GM12878 (cell line): ENCODE measurements around the gene LDB3.

Source experiments
- EP300 ChIP-seq, 2 experiments: fragments of 150-350 bp in 1 of 2; IDR thresholded peaks; 2 replicates each; pipeline ENCODE4 v1.6.1; 2011 to 2012; ENCODE audit warnings: low read depth in 2 of 2, low read length in 2 of 2, borderline replicate concordance in 1 of 2, improper control_type of control experiment in 1 of 2, inconsistent platforms in 1 of 2; ENCODE audit not compliant: control insufficient read depth in 1 of 2
- TCF7 ChIP-seq: IDR thresholded peaks from 2 replicates; pipeline ENCODE4 v1.6.1; 2014; ENCODE audit warnings: antibody characterized with exemption, borderline replicate concordance
- TF ChIP-seq, protein P1 (sequence below): IDR thresholded peaks from 2 replicates; pipeline ENCODE4 v1.6.1; 2012; ENCODE audit warnings: improper control_type of control experiment, low read depth, low read length; ENCODE audit not compliant: insufficient replicate concordance
- TF ChIP-seq, protein P2 (sequence below), 3 experiments: IDR thresholded peaks in 2 of 3; conservative IDR thresholded peaks in 1 of 3; 2 replicates each; pipeline ENCODE4 v1.5.1; 2011; ENCODE audit warnings: low read depth in 3 of 3, low read length in 3 of 3, mild to moderate bottlenecking in 3 of 3, control low read depth in 2 of 3, moderate library complexity in 2 of 3, inconsistent platforms in 1 of 3, mixed read lengths in 1 of 3; ENCODE audit not compliant: control insufficient read depth in 2 of 3, insufficient read depth in 1 of 3; ENCODE audit errors: extremely low read depth in 1 of 3

DNA sequence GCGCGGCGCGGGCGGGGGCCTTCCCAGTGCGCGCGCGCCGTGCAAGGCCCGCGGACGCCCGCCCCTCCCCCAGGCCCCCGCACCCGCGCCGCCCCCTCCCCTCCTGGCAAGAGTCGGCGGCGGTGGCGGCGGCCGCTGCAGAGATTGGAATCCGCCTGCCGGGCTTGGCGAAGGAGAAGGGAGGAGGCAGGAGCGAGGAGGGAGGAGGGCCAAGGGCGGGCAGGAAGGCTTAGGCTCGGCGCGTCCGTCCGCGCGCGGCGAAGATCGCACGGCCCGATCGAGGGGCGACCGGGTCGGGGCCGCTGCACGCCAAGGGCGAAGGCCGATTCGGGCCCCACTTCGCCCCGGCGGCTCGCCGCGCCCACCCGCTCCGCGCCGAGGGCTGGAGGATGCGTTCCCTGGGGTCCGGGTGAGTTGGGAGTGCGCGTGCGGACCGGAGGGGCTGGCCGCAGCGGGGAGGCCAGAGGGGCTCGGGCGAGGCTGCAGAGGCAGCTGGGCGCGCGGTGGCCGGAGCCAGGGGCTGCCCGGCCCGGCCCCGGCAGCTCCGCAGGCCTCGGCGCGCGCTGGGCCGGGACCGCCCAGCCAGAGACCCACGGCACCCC lies 88.3 kb downstream of the LDB3 start, which contains the start of gene BMPR1A:
- TF ChIP-seq, protein P1, sequence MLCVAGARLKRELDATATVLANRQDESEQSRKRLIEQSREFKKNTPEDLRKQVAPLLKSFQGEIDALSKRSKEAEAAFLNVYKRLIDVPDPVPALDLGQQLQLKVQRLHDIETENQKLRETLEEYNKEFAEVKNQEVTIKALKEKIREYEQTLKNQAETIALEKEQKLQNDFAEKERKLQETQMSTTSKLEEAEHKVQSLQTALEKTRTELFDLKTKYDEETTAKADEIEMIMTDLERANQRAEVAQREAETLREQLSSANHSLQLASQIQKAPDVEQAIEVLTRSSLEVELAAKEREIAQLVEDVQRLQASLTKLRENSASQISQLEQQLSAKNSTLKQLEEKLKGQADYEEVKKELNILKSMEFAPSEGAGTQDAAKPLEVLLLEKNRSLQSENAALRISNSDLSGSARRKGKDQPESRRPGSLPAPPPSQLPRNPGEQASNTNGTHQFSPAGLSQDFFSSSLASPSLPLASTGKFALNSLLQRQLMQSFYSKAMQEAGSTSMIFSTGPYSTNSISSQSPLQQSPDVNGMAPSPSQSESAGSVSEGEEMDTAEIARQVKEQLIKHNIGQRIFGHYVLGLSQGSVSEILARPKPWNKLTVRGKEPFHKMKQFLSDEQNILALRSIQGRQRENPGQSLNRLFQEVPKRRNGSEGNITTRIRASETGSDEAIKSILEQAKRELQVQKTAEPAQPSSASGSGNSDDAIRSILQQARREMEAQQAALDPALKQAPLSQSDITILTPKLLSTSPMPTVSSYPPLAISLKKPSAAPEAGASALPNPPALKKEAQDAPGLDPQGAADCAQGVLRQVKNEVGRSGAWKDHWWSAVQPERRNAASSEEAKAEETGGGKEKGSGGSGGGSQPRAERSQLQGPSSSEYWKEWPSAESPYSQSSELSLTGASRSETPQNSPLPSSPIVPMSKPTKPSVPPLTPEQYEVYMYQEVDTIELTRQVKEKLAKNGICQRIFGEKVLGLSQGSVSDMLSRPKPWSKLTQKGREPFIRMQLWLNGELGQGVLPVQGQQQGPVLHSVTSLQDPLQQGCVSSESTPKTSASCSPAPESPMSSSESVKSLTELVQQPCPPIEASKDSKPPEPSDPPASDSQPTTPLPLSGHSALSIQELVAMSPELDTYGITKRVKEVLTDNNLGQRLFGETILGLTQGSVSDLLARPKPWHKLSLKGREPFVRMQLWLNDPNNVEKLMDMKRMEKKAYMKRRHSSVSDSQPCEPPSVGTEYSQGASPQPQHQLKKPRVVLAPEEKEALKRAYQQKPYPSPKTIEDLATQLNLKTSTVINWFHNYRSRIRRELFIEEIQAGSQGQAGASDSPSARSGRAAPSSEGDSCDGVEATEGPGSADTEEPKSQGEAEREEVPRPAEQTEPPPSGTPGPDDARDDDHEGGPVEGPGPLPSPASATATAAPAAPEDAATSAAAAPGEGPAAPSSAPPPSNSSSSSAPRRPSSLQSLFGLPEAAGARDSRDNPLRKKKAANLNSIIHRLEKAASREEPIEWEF = no peak
- TF ChIP-seq EP300 (IDR thresholded peaks at IDR 0.05; ENCODE audit: borderline replicate concordance in 1 of 2, control insufficient read depth in 1 of 2, low read depth in 2 of 2, low read length in 2 of 2) (no peak), TCF7 (no peak)
- TF ChIP-seq, protein P2, sequence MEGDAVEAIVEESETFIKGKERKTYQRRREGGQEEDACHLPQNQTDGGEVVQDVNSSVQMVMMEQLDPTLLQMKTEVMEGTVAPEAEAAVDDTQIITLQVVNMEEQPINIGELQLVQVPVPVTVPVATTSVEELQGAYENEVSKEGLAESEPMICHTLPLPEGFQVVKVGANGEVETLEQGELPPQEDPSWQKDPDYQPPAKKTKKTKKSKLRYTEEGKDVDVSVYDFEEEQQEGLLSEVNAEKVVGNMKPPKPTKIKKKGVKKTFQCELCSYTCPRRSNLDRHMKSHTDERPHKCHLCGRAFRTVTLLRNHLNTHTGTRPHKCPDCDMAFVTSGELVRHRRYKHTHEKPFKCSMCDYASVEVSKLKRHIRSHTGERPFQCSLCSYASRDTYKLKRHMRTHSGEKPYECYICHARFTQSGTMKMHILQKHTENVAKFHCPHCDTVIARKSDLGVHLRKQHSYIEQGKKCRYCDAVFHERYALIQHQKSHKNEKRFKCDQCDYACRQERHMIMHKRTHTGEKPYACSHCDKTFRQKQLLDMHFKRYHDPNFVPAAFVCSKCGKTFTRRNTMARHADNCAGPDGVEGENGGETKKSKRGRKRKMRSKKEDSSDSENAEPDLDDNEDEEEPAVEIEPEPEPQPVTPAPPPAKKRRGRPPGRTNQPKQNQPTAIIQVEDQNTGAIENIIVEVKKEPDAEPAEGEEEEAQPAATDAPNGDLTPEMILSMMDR (IDR thresholded peaks at IDR 0.05 in 2 of 3, conservative IDR thresholded peaks at IDR 0.05 in 1 of 3; ENCODE audit: control insufficient read depth in 2 of 3, extremely low read depth in 1 of 3, insufficient read depth in 1 of 3, low read depth in 3 of 3, low read length in 3 of 3) = no peak
